K562 (cell line): Measurements from ENCODE around the gene OR2J3. TPM values are rescaled to one million over a fixed set of nuclear protein-coding genes. Genes with fewer than 3 reads are reported as not detected.

Experiments used
- ATF6 ChIP-seq: sonication (generic); formaldehyde crosslinking; IDR thresholded peaks from 2 replicates; pipeline ENCODE4 v1.4.0; 2020; ENCODE audit warnings: mild to moderate bottlenecking, missing genetic modification reagents
- CEBPZ ChIP-seq: fragments of 150-350 bp; IDR thresholded peaks from 2 replicates; pipeline ENCODE4 v1.6.1; 2014; ENCODE audit warnings: low read depth, mild to moderate bottlenecking, low read length, borderline replicate concordance
- CTCF ChIP-seq, 3 experiments: IDR thresholded peaks in 2 of 3; conservative IDR thresholded peaks in 1 of 3; 2 replicates each; pipeline ENCODE4 v1.5.1; 2011 to 2012; ENCODE audit warnings: low read length in 3 of 3, mild to moderate bottlenecking in 3 of 3, control low read depth in 2 of 3, improper control_type of control experiment in 1 of 3, inconsistent platforms in 1 of 3, low read depth in 1 of 3, mixed read lengths in 1 of 3, moderate library complexity in 1 of 3; ENCODE audit not compliant: insufficient read depth in 2 of 3
- RUNX1 ChIP-seq: sonication (generic); IDR thresholded peaks from 2 replicates; pipeline ENCODE4 v1.6.1; 2016; ENCODE audit warnings: antibody characterized with exemption, low read depth
- SMC3 ChIP-seq: conservative IDR thresholded peaks from 2 replicates; pipeline ENCODE4 v1.6.1; 2011; ENCODE audit warnings: low read depth, low read length, improper control_type of control experiment; ENCODE audit not compliant: insufficient read depth
- ZNF140 ChIP-seq: fragments of 250-450 bp; sonication (Bioruptor Pico); IDR thresholded peaks from 2 replicates; pipeline ENCODE4 v1.8.0; 2021; ENCODE audit warnings: moderate library complexity, mild to moderate bottlenecking, inconsistent platforms
- polyA plus RNA-seq, 8 experiments: library from polyadenylated mRNA; depleted of rRNA in 4 of 8; stranded (reverse) in 5 of 8; unstranded in 3 of 8; fragments of >200 nt; fragmentation: Nextera tagmentation in 2 of 8; fragmentation: Illumina TruSeq in 1 of 8; extraction: Ambion mirVana in 2 of 8; extraction: Trizol in 1 of 8; gene quantifications; 2 replicates each; pipeline versions ENCODE4 v1.2.1 to v1.2.3, GENCODE V29; 2011 to 2014; ENCODE audit warnings: inconsistent platforms in 1 of 8, missing spikeins in 1 of 8
- total RNA-seq, 7 experiments: library from RNA; depleted of rRNA in 6 of 7; stranded (reverse); fragments of >200 nt in 6 of 7; fragmentation: Illumina TruSeq in 2 of 7; extraction: Trizol in 2 of 7; gene quantifications; 2 replicates each; pipeline versions ENCODE4 v1.2.1 to v1.2.3, GENCODE V29; 2011 to 2021; ENCODE audit warnings: low replicate concordance in 1 of 7

Gene OR2J3
- total and polyA plus RNA-seq, 9 of the 15 experiments (the other 6 are each of a cell fraction or from before 2014, with no cell fraction given): 0.14 to 0.17 TPM; not detected in 7

DNA sequence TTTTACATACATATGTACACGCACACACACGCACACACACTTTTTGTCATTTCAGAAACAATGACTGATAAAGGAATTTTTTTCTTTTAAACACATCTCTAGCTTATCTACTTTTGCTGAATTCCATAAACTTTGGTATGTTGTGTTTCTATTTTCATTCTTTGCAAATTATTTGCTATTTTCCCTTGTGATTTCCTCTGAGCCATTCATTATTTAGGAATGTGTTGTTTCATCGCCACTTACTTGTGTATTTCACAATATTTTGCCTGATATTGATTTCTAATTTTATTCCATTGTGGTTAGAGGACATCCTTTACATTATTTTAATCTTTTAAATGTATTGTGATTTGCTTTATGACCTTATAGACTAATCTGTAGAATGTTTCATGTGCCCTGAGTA is 39.2 kb downstream of the OR2J3 start (continued):
- no peak for TF ChIP-seq CEBPZ
- no peak for TF ChIP-seq ZNF140 (CRISPR knock-in tag)
- no peak for TF ChIP-seq CTCF (IDR thresholded peaks at IDR 0.05 in 2 of 3, conservative IDR thresholded peaks at IDR 0.05 in 1 of 3; ENCODE audit: insufficient read depth in 2 of 3, low read depth in 1 of 3, low read length in 3 of 3)
- TF ChIP-seq ATF6: no peak
- TF ChIP-seq SMC3: no peak
- no peak for TF ChIP-seq RUNX1
- TF ChIP-seq, all 486 proteins: peak for 0
